K562 treated with DMSO at 1 percent for 12 hours (cell line): ENCODE data around the gene IGFBP6. TPM values are rescaled to one million over a fixed set of nuclear protein-coding genes. Genes with fewer than 3 reads are reported as not detected.

Source experiments
- total RNA-seq: library from RNA; unstranded; fragments of 300-600 nt; gene quantifications from 2 replicates; pipeline ENCODE4 v1.2.3, GENCODE V29; 2022; ENCODE audit not compliant: insufficient read depth

Gene IGFBP6
- total RNA-seq = 1.1 TPM in 1 of 2 replicates, not detected in the other

DNA sequence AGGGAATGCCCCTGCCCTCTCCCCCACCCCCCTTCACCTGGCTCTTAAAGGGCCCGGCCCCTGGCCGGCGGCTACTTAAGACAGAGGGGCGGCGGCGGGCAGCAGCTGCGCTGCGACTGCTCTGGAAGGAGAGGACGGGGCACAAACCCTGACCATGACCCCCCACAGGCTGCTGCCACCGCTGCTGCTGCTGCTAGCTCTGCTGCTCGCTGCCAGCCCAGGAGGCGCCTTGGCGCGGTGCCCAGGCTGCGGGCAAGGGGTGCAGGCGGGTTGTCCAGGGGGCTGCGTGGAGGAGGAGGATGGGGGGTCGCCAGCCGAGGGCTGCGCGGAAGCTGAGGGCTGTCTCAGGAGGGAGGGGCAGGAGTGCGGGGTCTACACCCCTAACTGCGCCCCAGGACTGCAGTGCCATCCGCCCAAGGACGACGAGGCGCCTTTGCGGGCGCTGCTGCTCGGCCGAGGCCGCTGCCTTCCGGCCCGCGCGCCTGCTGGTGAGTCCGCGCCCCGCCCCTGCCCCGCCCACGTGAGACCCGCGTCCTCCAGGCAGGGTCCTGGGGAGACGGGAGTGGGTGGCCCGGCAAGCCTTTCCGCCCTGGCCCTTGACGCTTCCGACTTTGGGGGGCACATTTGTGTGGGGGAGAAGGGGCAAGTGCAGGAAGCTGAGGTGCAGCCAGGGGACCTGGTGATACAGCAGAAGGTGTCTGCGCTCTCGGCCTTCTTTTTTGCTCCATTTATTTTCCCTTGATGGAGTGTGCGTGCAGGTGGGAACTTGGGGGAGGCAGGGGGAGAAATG, at the start of gene IGFBP6:
IGFBP6 (plus strand) TSS at position 104 of the 790 bp plus-strand sequence; CDS start at position 155, 51 bp downstream.

DNA sequence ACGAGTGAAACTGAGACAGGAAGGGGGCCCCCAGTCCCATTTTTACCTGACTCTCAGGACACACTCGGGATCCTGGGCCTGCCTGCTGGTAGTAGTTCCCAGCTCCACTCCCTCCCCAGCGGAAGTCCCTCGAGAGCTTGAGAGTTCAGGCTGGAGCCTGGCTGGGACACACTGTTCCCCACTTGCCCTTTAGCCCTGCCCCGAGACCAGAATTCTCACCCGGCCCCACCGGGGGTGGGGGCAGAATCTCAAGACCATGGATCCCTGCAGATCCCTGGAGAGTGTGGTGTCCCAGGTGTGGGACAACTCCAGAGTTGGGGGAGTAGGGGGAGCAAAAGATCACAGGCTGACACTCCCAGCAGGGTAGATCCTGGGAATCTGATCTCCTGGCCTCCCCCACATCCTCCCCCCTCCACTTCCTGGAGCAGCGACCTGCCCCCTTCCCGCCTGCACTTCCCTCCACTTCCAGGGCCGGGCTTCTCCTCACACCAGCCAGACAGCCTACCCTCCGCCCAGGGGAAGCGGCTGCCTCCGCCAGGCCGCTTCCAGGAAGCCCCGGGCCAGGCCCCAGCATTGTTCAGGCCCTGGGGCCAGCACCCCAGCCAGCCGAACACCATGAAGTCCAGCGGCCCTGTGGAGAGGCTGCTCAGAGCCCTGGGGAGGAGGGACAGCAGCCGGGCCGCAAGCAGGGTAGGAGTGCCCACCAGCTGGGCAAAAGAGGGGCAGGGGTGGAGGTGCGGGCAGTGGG, 47.7 kb upstream of the IGFBP6 start, which contains the start of gene TNS2:
TNS2 (plus strand) TSS at position 495 of the 748 bp plus-strand sequence; CDS start at position 616, 121 bp downstream.

GRCh38 chr12:53079226-53080117, 18.0 kb upstream of the IGFBP6 start, which contains the start of gene SPRYD3:
Gene SPRYD3 (minus strand): TSS chr12:53079390. CDS start chr12:53079333, 57 bp downstream.

GRCh38 chr12:53102883-53103807, 5.7 kb downstream of the IGFBP6 start, which contains the start of gene SOAT2:
Gene SOAT2 (plus strand): TSS chr12:53103486. CDS start chr12:53103578, 92 bp downstream.

Other genes with a start within 250 kb of the IGFBP6 start
- gene KRT78, start 248.7 kb upstream of the IGFBP6 start, total RNA-seq = not detected in 2 replicates
- gene KRT8, start 192.6 kb upstream of the IGFBP6 start, total RNA-seq = 398 and 473 TPM in 2 replicates
- gene KRT18, start 148.5 kb upstream of the IGFBP6 start, total RNA-seq = 337 and 355 TPM in 2 replicates
- gene EIF4B, start 91.2 kb upstream of the IGFBP6 start, total RNA-seq = 167 and 294 TPM in 2 replicates
- 0.63 and 4.9 TPM in 2 replicates for gene TNS2, start 47.6 kb upstream of the IGFBP6 start, total RNA-seq
- gene SPRYD3, start 18.3 kb upstream of the IGFBP6 start, total RNA-seq = 19.2 and 25.3 TPM in 2 replicates
- not detected in 2 replicates for gene SOAT2, start 5.8 kb downstream of the IGFBP6 start, total RNA-seq
- gene ZNF740, start 83.1 kb downstream of the IGFBP6 start, total RNA-seq = 8.8 and 16.7 TPM in 2 replicates
- 9.3 and 23.4 TPM in 2 replicates for gene CSAD, start 83.3 kb downstream of the IGFBP6 start, total RNA-seq
- 2.2 and 3.5 TPM in 2 replicates for gene ITGB7, start 109.6 kb downstream of the IGFBP6 start, total RNA-seq
- 4.3 and 7.8 TPM in 2 replicates for gene RARG, start 134.5 kb downstream of the IGFBP6 start, total RNA-seq
- gene ESPL1, start 170.6 kb downstream of the IGFBP6 start, total RNA-seq = 17.5 and 36.3 TPM in 2 replicates
- gene PFDN5, start 197.9 kb downstream of the IGFBP6 start, total RNA-seq = 588 and 822 TPM in 2 replicates
- 7.5 and 15.2 TPM in 2 replicates for gene MYG1, start 202.0 kb downstream of the IGFBP6 start, total RNA-seq
- gene AAAS, start 223.9 kb downstream of the IGFBP6 start, total RNA-seq = 54.6 and 62.3 TPM in 2 replicates
- gene SP7, start 238.7 kb downstream of the IGFBP6 start, total RNA-seq = not detected in 2 replicates